Common myeloid progenitor, CD34-positive (primary cell): ENCODE data around the gene CWC25.
A peak's percentile ranks its signal among the peaks of the same experiment; 100 is the strongest.

ENCODE experiments used
- CTCF ChIA-PET: fragments of 350-600 bp; sonication (Branson Sonifier 250); formaldehyde crosslinking; loops from one replicate; lab custom pipeline; 2021; ENCODE audit warnings: antibody characterized with exemption; lab: Charles Lee
- POLR2A ChIA-PET: fragments of 350-600 bp; sonication (Branson Sonifier 250); formaldehyde crosslinking; loops from one replicate; lab custom pipeline; 2021; ENCODE audit warnings: antibody characterized with exemption; lab: Charles Lee
- DNase-seq, 3 donors: peaks; one replicate each; pipeline versions ENCODE4 v3.0.0 to v3.0.0-alpha.2; 2013
- H3K27ac ChIP-seq, 2 experiments: 1 replicate in 1 of 2; 2 replicates in 1 of 2; pipeline ENCODE4 v1.7.0; 2013; ENCODE audit warnings: inconsistent platforms in 2 of 2, low read length in 2 of 2, mild to moderate bottlenecking in 2 of 2, low read depth in 1 of 2, moderate library complexity in 1 of 2; ENCODE audit not compliant: severe bottlenecking in 2 of 2, insufficient read depth in 1 of 2, poor library complexity in 1 of 2
- H3K27me3 ChIP-seq, 5 experiments: replicated peaks in 2 of 5; 1 replicate in 3 of 5; 2 replicates in 2 of 5; pipeline versions ENCODE4 v1.6.1 to v1.7.0; 2013; ENCODE audit warnings: low read length in 4 of 5, mild to moderate bottlenecking in 2 of 5, moderate library complexity in 2 of 5, inconsistent platforms in 1 of 5; ENCODE audit not compliant: insufficient read depth in 5 of 5, control insufficient read depth in 4 of 5
- H3K36me3 ChIP-seq, 4 experiments: 1 replicate in 2 of 4; 2 replicates in 2 of 4; pipeline versions ENCODE4 v1.6.1 to v1.7.0; 2013; ENCODE audit warnings: low read length in 3 of 4, control low read depth in 1 of 4, mild to moderate bottlenecking in 1 of 4; ENCODE audit not compliant: control insufficient read depth in 4 of 4, insufficient read depth in 4 of 4
- H3K4me1 ChIP-seq, 4 experiments: 1 replicate in 3 of 4; 2 replicates in 1 of 4; pipeline versions ENCODE4 v1.6.1 to v1.7.1; 2013; ENCODE audit warnings: low read length in 3 of 4, mild to moderate bottlenecking in 3 of 4, control low read depth in 1 of 4, inconsistent platforms in 1 of 4, moderate library complexity in 1 of 4; ENCODE audit not compliant: control insufficient read depth in 4 of 4, insufficient read depth in 4 of 4; ENCODE audit errors: control extremely low read depth in 1 of 4
- H3K4me3 ChIP-seq, 7 experiments: 1 replicate in 4 of 7; 2 replicates in 3 of 7; pipeline versions ENCODE4 v1.5.1 to v1.7.0; 2013; ENCODE audit warnings: mild to moderate bottlenecking in 7 of 7, low read length in 6 of 7, moderate library complexity in 6 of 7, inconsistent platforms in 2 of 7, low read depth in 2 of 7, control low read depth in 1 of 7; ENCODE audit not compliant: insufficient read depth in 4 of 7, control insufficient read depth in 1 of 7; ENCODE audit errors: extremely low read depth in 1 of 7
- H3K9me3 ChIP-seq, 5 experiments: 1 replicate in 4 of 5; 2 replicates in 1 of 5; pipeline versions ENCODE4 v1.6.1 to v1.7.1; 2013; ENCODE audit warnings: low read length in 4 of 5, mild to moderate bottlenecking in 2 of 5, inconsistent platforms in 1 of 5, low read depth in 1 of 5, moderate library complexity in 1 of 5; ENCODE audit not compliant: control insufficient read depth in 4 of 5, insufficient read depth in 2 of 5; ENCODE audit errors: control extremely low read depth in 1 of 5
- WGBS: methylation state at CpG from one replicate; pipeline ENCODE4 v1.1.5; 2013; ENCODE audit not compliant: insufficient coverage; 5-methylcytosine and 5-hydroxymethylcytosine counted together

Gene CWC25

DNA sequence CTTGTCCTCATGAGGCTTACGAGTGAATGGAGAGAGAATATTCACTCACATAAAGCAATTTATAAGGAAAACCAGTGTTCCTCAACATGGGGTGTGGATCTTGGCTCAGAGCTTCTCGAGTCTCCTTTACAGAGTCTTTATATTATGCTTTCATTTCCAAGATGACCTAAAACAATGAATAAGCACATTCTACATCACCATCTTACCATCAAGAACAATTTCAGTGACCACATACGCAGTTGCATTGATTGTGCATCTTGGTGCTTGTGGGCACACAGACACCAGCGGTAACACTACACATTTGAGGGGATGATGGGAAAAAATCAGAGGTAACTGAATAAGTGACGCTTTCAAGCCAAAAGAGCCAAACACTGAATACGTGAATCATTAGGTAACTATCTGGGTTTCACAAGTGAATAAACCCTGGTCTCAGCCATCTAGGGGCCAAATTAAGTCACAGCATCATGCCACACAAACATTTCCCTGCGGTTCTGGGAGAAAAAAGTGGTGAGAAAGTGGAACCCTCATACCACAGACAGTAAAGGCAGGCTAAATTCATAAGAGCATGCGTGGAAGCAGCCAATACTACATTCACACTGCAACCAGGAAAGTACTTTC lies 9.4 kb downstream of the CWC25 start:
- Histone ChIP-seq H3K9me3 (no peaks in the 10 kb centered on the region), H3K36me3 (peaks cover 8 to 55% (median 26%) of the 10 kb centered on the region in 4 experiments), H3K4me1 (no peaks in the 10 kb centered on the region), H3K27me3 (no peaks in the 10 kb centered on the region), H3K27ac (no peak overlapping the region), H3K4me3 (no peak overlapping the region)
- 100% methylated on average over 3 of the region's 8 CpGs for WGBS
- POLR2A ChIA-PET: no interaction called here
- DNase-seq: peak; percentile 44 to 72 (median 70)
- CTCF ChIA-PET: interaction anchor here (0.8 kb wide), 1 partner anchor 9 kb away, joined by 3 read pairs; no protein-coding TSS in a partner anchor

DNA sequence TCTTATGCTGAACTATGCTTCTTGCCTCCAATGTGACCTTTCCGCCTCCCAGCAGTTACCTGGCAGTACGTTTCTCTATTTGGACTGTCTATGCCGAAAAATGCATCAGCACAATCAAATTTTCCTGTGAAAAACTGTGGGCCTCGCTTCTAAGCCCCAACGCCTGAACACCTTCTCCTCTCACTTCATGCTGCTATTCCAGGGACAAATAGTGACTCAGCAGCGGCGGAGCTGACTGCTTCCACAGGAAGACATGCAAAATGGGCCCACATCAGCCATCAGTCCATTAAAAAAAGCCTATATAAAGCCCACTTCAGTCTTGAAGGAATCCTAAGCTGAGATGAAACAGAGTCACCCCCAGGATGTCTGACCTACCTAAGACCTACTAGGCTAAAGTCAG lies 15.3 kb downstream of the CWC25 start:
- ChIA-PET POLR2A (no interaction called here), CTCF (no interaction called here)
- Histone ChIP-seq H3K27me3 (no peaks in the 10 kb centered on the region), H3K27ac (no peak overlapping the region), H3K36me3 (peaks cover 20 to 85% (median 44%) of the 10 kb centered on the region in 4 experiments), H3K9me3 (no peaks in the 10 kb centered on the region), H3K4me1 (no peaks in the 10 kb centered on the region), H3K4me3 (no peak overlapping the region)
- DNase-seq: no peak
- WGBS: 98% methylated on average over 7 of the region's 7 CpGs

DNA sequence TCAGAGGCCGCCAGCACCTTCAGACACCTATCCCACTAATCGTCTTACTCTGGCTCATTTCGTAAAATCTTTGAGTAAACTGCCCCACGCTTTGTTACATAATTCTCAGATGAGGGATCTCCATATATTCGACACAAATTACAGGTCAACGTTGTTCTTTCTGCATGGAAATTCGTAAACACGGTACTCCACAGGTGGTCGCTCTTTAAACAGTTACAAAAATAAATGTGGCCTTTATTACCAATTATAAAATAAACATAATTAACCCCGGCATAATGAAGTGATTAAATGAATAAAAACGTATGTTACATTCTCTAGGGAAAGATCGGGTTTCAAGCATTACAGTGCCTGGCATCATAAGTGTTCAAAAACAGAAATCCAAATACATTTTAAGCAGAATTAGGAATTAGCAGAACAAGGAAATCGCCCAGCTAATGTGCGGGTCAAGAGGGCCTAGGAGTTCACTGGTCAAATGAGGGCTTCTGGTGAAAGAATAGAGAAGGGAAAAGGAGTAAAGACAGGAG lies 24.8 kb downstream of the CWC25 start:
- CTCF ChIA-PET: no interaction called here
- H3K36me3 ChIP-seq: peaks cover 5 to 50% (median 39%) of the 10 kb centered on the region in 4 experiments

DNA sequence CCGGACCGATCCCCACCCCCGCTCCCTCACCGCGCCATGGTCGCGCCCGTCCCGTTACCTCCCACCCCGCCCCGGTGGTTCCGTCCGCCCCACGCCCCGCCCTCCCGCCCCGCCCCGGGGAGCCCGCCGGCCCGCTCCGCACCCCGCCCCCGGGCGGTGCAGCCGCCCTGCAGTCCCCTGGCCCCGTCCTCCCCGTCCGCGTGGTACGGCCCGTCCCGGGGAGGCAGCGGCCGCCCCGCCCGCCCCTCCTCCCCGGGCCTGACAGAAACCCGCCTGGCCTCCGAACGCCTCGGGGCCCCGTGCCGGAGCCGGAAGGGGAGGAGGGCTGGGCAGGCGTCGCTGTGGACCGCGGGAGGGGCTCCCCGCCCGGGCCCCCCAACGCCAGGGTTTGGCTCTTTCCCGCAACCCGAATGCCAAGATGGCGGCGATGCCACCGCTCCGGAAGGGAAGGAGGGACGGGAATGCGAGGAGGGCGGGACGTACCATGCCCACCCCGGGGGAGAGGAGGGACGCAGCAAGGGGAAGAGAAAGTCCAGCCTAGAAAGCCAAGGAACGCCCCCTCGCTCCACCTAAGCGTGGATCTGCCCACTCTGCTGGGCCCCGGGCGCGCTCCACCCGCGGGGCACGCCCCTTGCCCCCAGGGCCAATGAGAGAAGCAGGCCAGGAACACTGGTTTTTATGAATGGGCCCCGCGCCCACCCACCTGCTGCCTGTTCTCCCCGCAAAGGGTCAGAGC lies 25.5 kb downstream of the CWC25 start, which contains the start of gene PIP4K2B:
PIP4K2B (minus strand) TSS at position 56 of the 736 bp plus-strand sequence. CDS start 132 bp downstream, outside the sequence.
- Histone ChIP-seq H3K36me3 (peaks cover 7 to 50% (median 39%) of the 10 kb centered on the region in 4 experiments), H3K27ac (peak within 1 kb of the TSS; percentile 78 to 87), H3K9me3 (no peaks in the 10 kb centered on the region), H3K4me1 (peaks cover 16 to 30% (median 28%) of the 10 kb centered on the region in 4 experiments), H3K4me3 (peak within 1 kb of the TSS; percentile 72 to 91 (median 83)), H3K27me3 (no peaks in the 10 kb centered on the region)
- 0% methylated on average over 29 of the region's 76 CpGs for WGBS
- CTCF ChIA-PET: interaction anchor here (0.5 kb wide), 1 partner anchor 456 kb away, joined by 3 read pairs; no protein-coding TSS in a partner anchor
- POLR2A ChIA-PET: interaction anchor here (0.5 to 1.5 kb wide), 4 partner anchors 45 to 68 kb away, joined by 3 to 5 read pairs (median 4); partner anchors contain the start of genes PSMB3 and RPL23
- peak; percentile 95 to 98 (median 98) for DNase-seq

More for the DNA sequence above, 24.8 kb downstream of the CWC25 start:
- 5% methylated on average over 5 of the region's 14 CpGs for WGBS
- H3K27ac ChIP-seq: peak overlapping the region in 1 of 2 experiments; percentile 86
- H3K27me3 ChIP-seq: no peaks in the 10 kb centered on the region
- peaks cover 16 to 30% (median 28%) of the 10 kb centered on the region in 4 experiments for H3K4me1 ChIP-seq
- POLR2A ChIA-PET: interaction anchor here (1.0 to 1.5 kb wide), 2 partner anchors 48 to 53 kb away, joined by 3 to 5 read pairs; partner anchors contain the start of genes PSMB3 and RPL23
- DNase-seq: no peak
- no peaks in the 10 kb centered on the region for H3K9me3 ChIP-seq
- peak overlapping the region; percentile 71 to 91 (median 83) for H3K4me3 ChIP-seq

DNA sequence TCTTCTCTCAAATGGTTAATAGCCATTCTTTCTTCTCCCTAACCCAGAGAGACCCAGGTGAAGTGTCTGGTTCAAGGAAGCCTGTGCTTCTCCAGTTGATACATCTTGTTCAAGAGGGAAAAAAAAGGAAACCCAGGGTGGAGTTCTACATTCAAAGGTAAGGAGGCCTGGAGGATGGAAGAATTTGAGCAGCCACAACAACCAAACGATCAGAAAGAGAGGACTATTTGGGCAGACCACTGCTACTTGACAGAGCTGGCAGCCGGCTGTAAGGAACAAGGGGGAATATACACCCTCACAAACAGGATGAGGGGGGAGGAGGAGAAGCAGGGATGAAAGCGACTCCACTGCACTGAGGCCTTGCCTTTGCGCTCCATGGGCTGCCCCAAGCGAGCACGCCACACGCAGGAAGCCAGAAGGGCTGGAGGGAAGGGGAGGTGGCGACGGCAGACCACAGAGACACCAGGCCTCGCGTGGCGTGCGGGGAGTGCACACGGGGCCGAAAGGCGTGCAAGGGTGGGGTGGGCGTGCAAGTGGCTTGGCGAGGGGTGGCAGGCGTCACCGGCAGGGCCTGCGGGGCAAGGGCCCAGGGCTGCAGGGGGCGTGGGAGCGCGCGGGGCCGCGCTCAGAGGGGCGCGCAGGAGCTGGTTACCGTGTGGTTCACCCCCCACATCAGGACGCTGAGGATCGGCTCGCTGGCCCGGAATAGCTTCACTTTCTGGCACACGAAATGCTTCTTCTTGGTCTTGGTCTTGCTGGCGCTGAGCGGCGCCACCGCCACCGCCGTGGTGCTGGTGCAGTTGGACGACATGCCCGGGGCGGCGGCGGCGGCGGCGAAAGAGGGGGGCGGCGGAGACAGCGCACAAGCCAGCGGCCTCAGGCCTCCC lies 26.3 kb downstream of the CWC25 start:
- Histone ChIP-seq H3K27me3 (no peaks in the 10 kb centered on the region), H3K4me3 (peak overlapping the region; percentile 52 to 91 (median 72)), H3K27ac (peak overlapping the region; percentile 72 to 87), H3K9me3 (no peaks in the 10 kb centered on the region), H3K36me3 (peaks cover 5 to 45% (median 34%) of the 10 kb centered on the region in 4 experiments), H3K4me1 (peaks cover 16 to 30% (median 28%) of the 10 kb centered on the region in 4 experiments)
- POLR2A ChIA-PET: interaction anchor here (0.7 to 1.5 kb wide), 2 partner anchors 46 to 69 kb away, joined by 3 to 5 read pairs; partner anchors contain the start of gene PSMB3
- CTCF ChIA-PET: interaction anchor here (0.5 to 1.3 kb wide), 3 partner anchors 11 to 457 kb away, joined by 3 to 4 read pairs (median 3); no protein-coding TSS in a partner anchor
- under 1% methylated on average over 40 of the region's 53 CpGs for WGBS
- peak; percentile 72 to 89 (median 84) for DNase-seq

DNA sequence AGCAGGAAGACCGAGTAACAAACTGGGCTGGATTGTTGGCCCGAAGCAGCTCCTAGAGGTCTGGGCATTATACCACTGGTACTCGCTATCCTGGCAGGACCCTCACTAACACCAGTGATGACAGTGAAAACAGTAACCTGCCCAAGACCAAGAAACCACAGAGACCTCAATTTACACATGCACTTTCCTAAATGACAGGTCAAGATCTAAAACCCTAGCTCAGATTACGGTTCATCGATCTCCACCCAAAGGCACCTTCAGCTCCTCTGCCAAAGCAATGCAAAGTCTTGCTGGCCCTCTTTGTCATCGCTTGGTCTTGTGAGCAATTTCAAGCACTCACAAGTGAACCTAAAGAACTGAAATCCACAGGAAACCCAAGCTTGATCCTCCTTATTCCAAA lies 27.3 kb downstream of the CWC25 start:
- peak overlapping the region; percentile 72 to 87 for H3K27ac ChIP-seq
- peaks cover 16 to 30% (median 28%) of the 10 kb centered on the region in 4 experiments for H3K4me1 ChIP-seq
- no peaks in the 10 kb centered on the region for H3K9me3 ChIP-seq
- ChIA-PET POLR2A (no interaction called here), CTCF (interaction anchor here (1.0 to 1.3 kb wide), 2 partner anchors 10 to 355 kb away, joined by 3 to 4 read pairs; no protein-coding TSS in a partner anchor)
- H3K4me3 ChIP-seq: peak overlapping the region in 6 of 7 experiments; percentile 63 to 91 (median 78)
- 90% methylated on average over 5 of the region's 6 CpGs for WGBS
- no peaks in the 10 kb centered on the region for H3K27me3 ChIP-seq
- H3K36me3 ChIP-seq: peaks cover 5 to 38% (median 26%) of the 10 kb centered on the region in 4 experiments
- DNase-seq: no peak
